ENCODE data around the gene ADAMTS16. TPM values are rescaled to one million over a fixed set of nuclear protein-coding genes. Genes with fewer than 3 reads are reported as not detected.

ADAMTS16 gene
- total and polyA plus RNA-seq, 9 of the 15 experiments (the other 6 are each of a cell fraction or from before 2014, with no cell fraction given): not detected

DNA sequence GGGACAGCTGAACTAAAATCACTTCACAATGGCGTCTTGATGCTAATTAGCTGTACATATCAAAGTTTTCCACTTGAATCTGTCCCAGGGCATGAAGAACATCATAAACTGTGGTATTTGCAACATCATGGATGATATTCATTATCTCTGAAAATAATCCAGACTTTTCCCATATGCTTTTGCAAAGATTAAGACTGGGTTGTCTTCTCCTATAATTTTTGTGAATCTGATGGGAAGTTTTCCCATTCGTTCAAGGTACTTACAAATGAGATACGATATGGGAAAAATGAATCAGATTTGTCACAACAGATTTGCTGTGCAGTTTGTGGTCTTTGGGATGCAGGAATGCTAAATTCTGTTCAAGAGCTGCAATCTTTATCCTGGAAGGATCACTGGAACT, 17.4 kb upstream of the ADAMTS16 start:
- H3K4me1 ChIP-seq (replicated peaks in 1 of 2; ENCODE audit: control insufficient read depth in 2 of 2, insufficient read depth in 2 of 2, low read length in 2 of 2): no peaks in the 10 kb centered on the region
- ChIA-PET POLR2A (no interaction called here), CTCF (ENCODE audit: low intra/inter-chr PET ratio) (no interaction called here)
- H3K79me2 ChIP-seq (ENCODE audit: control insufficient read depth, insufficient read depth, low read length): no peaks in the 10 kb centered on the region
- ATAC-seq (no peak), DNase-seq (ENCODE audit: extremely low read depth in 1 of 4, low spot score in 3 of 4) (no peak), FAIRE-seq (no peak)
- H3K36me3 ChIP-seq (ENCODE audit: control insufficient read depth, insufficient read depth, low read length): no peaks in the 10 kb centered on the region
- H2AFZ ChIP-seq (ENCODE audit: low read depth, low read length): no peak overlapping the region
- no peak overlapping the region for H3K9ac ChIP-seq (ENCODE audit: insufficient read depth in 1 of 2, low read depth in 2 of 2, low read length in 2 of 2)
- H3K27me3 ChIP-seq (ENCODE audit: control insufficient read depth in 2 of 2, insufficient read depth in 2 of 2, low read length in 2 of 2): no peaks in the 10 kb centered on the region
- H3K27ac ChIP-seq (ENCODE audit: extremely low read depth, low read depth, low read length): no peak overlapping the region
- intact Hi-C loops (cut with micrococcal nuclease): no loop called here
- 0% methylated on average over 3 of the region's 3 CpGs for WGBS (ENCODE audit: insufficient coverage, low coverage, missing lambda C conversion rate)
- H4K20me1 ChIP-seq (replicated peaks; ENCODE audit: control insufficient read depth, insufficient read depth, low read length): no peaks in the 10 kb centered on the region
- in situ Hi-C loops (cut with MboI): no loop called here
- H3K4me2 ChIP-seq (ENCODE audit: insufficient read depth, low read length): no peak overlapping the region
- no peaks in the 10 kb centered on the region for H3K9me3 ChIP-seq (replicated peaks; ENCODE audit: control insufficient read depth, insufficient read depth, low read depth, low read length)
- no peaks in the 10 kb centered on the region for H3K9me1 ChIP-seq (ENCODE audit: control insufficient read depth, insufficient read depth, low read length)
- H3K4me3 ChIP-seq: no peak overlapping the region
- no TSS peak for BruUV-seq (replicated peaks)
- TF ChIP-seq IRF2 (CRISPR knock-in tag; IDR thresholded peaks at IDR 0.05) (no peak), ZNF197 (CRISPR knock-in tag; IDR thresholded peaks at IDR 0.05; ENCODE audit: low read depth) (no peak), ZNF408 (CRISPR knock-in tag; IDR thresholded peaks at IDR 0.05; ENCODE audit: low read depth) (no peak), E2F3 (CRISPR knock-in tag; IDR thresholded peaks at IDR 0.05) (no peak), TRIM24 (IDR thresholded peaks at IDR 0.05) (no peak), ZNF785 (CRISPR knock-in tag; IDR thresholded peaks at IDR 0.05) (no peak), ZBTB8A (IDR thresholded peaks at IDR 0.05; ENCODE audit: partially characterized antibody) (no peak), TCFL5 (CRISPR knock-in tag; conservative IDR thresholded peaks at IDR 0.05) (no peak), NFATC3 (IDR thresholded peaks at IDR 0.05) (no peak), SOX6 (IDR thresholded peaks at IDR 0.05) (no peak), EP400 (IDR thresholded peaks at IDR 0.05) (no peak), ZNF311 (CRISPR knock-in tag; IDR thresholded peaks at IDR 0.05) (no peak), HNRNPUL1 (IDR thresholded peaks at IDR 0.05; ENCODE audit: low read length) (no peak), NFXL1 (CRISPR knock-in tag; IDR thresholded peaks at IDR 0.05) (no peak)
- TF ChIP-seq, protein P1, sequence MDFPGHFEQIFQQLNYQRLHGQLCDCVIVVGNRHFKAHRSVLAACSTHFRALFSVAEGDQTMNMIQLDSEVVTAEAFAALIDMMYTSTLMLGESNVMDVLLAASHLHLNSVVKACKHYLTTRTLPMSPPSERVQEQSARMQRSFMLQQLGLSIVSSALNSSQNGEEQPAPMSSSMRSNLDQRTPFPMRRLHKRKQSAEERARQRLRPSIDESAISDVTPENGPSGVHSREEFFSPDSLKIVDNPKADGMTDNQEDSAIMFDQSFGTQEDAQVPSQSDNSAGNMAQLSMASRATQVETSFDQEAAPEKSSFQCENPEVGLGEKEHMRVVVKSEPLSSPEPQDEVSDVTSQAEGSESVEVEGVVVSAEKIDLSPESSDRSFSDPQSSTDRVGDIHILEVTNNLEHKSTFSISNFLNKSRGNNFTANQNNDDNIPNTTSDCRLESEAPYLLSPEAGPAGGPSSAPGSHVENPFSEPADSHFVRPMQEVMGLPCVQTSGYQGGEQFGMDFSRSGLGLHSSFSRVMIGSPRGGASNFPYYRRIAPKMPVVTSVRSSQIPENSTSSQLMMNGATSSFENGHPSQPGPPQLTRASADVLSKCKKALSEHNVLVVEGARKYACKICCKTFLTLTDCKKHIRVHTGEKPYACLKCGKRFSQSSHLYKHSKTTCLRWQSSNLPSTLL (IDR thresholded peaks at IDR 0.05): no peak
- TF ChIP-seq, protein P2, sequence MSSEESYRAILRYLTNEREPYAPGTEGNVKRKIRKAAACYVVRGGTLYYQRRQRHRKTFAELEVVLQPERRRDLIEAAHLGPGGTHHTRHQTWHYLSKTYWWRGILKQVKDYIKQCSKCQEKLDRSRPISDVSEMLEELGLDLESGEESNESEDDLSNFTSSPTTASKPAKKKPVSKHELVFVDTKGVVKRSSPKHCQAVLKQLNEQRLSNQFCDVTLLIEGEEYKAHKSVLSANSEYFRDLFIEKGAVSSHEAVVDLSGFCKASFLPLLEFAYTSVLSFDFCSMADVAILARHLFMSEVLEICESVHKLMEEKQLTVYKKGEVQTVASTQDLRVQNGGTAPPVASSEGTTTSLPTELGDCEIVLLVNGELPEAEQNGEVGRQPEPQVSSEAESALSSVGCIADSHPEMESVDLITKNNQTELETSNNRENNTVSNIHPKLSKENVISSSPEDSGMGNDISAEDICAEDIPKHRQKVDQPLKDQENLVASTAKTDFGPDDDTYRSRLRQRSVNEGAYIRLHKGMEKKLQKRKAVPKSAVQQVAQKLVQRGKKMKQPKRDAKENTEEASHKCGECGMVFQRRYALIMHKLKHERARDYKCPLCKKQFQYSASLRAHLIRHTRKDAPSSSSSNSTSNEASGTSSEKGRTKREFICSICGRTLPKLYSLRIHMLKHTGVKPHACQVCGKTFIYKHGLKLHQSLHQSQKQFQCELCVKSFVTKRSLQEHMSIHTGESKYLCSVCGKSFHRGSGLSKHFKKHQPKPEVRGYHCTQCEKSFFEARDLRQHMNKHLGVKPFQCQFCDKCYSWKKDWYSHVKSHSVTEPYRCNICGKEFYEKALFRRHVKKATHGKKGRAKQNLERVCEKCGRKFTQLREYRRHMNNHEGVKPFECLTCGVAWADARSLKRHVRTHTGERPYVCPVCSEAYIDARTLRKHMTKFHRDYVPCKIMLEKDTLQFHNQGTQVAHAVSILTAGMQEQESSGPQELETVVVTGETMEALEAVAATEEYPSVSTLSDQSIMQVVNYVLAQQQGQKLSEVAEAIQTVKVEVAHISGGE (CRISPR knock-in tag; IDR thresholded peaks at IDR 0.05): no peak
- TF ChIP-seq, protein P3, sequence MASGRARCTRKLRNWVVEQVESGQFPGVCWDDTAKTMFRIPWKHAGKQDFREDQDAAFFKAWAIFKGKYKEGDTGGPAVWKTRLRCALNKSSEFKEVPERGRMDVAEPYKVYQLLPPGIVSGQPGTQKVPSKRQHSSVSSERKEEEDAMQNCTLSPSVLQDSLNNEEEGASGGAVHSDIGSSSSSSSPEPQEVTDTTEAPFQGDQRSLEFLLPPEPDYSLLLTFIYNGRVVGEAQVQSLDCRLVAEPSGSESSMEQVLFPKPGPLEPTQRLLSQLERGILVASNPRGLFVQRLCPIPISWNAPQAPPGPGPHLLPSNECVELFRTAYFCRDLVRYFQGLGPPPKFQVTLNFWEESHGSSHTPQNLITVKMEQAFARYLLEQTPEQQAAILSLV (tag; IDR thresholded peaks at IDR 0.05): no peak
